GM18499 (cell line): ENCODE results near the gene RNF212B.

Experiments used
- ATAC-seq: cut with Tn5 transposase; IDR thresholded peaks from one replicate; pipeline ENCODE4 v1.9.1; 2021; ENCODE audit warnings: moderate number of reproducible peaks; ENCODE audit not compliant: insufficient read depth, unreplicated experiment

The RNF212B gene

GRCh38 chr14:23286902-23287479 is 49.3 kb downstream of the RNF212B start:
- ATAC-seq: no peak

GRCh38 chr14:23294734-23295561 is 57.2 kb downstream of the RNF212B start:
- ATAC-seq: no peak

- ATAC-seq: no peak
Observed at GRCh38 chr14:23296012-23296777, 58.5 kb downstream of the RNF212B start.

- no peak for ATAC-seq
Observed at GRCh38 chr14:23297096-23297495, 59.4 kb downstream of the RNF212B start.

- ATAC-seq: no peak
Observed at GRCh38 chr14:23297611-23298277, 60.0 kb downstream of the RNF212B start.

- no peak for ATAC-seq
Observed at GRCh38 chr14:23299211-23299957, 61.6 kb downstream of the RNF212B start.

GRCh38 chr14:23299986-23300686 is 62.4 kb downstream of the RNF212B start:
- ATAC-seq: no peak

GRCh38 chr14:23300687-23301223 is 63.0 kb downstream of the RNF212B start:
- no peak for ATAC-seq

- ATAC-seq: peak; percentile 47
Observed at GRCh38 chr14:23301288-23301968, 63.7 kb downstream of the RNF212B start.

- peak; percentile 11 for ATAC-seq
Observed at GRCh38 chr14:23301969-23302289, 64.2 kb downstream of the RNF212B start.

- ATAC-seq: peak; percentile 16
Observed at GRCh38 chr14:23302290-23303225, 64.8 kb downstream of the RNF212B start, which contains the start of gene PPP1R3E. Gene PPP1R3E (minus strand): TSS chr14:23302859. CDS start chr14:23302576, 283 bp downstream.

- ATAC-seq: no peak
Observed at GRCh38 chr14:23306412-23307145, 68.8 kb downstream of the RNF212B start, which contains the start of gene BCL2L2. Gene BCL2L2 (plus strand): TSS chr14:23306833. CDS start chr14:23307768, 935 bp downstream.

GRCh38 chr14:23307146-23307530 is 69.4 kb downstream of the RNF212B start:
- no peak for ATAC-seq

GRCh38 chr14:23307687-23308644 is 70.2 kb downstream of the RNF212B start:
- no peak for ATAC-seq

GRCh38 chr14:23308721-23309445 is 71.1 kb downstream of the RNF212B start:
- no peak for ATAC-seq
